Activated CD8-positive, alpha-beta T cell treated with anti-CD3 and anti-CD28 coated beads for 36 hours (primary cell): ENCODE results near the gene PYCARD. TPM values are rescaled to one million over a fixed set of nuclear protein-coding genes. Genes with fewer than 3 reads are reported as not detected.
A peak's percentile ranks its signal among the peaks of the same experiment; 100 is the strongest.

ENCODE experiments used
- ATAC-seq: fragments of 200-7000 bp; cut with Tn5 transposase; one replicate; pipeline ENCODE4 v1.10.0; 2021; ENCODE audit warnings: mild to moderate bottlenecking, moderate library complexity
- CTCF ChIA-PET: fragments of 350-600 bp; sonication (Branson Sonifier 250); formaldehyde crosslinking; loops from one replicate; lab custom pipeline; 2021; ENCODE audit warnings: antibody characterized with exemption; lab: Charles Lee
- POLR2A ChIA-PET: fragments of 350-600 bp; sonication (Branson Sonifier 250); formaldehyde crosslinking; loops from one replicate; lab custom pipeline; 2021; ENCODE audit warnings: antibody characterized with exemption; lab: Charles Lee
- DNase-seq: peaks from one replicate; pipeline ENCODE4 v3.0.0-alpha.2; 2020
- H3K27ac Mint-ChIP-seq: one replicate; pipeline ENCODE4 v1.8.0; 2021; ENCODE audit warnings: mild to moderate bottlenecking, mixed read lengths
- H3K27me3 Mint-ChIP-seq: one replicate; pipeline ENCODE4 v1.8.0; 2021; ENCODE audit warnings: mixed read lengths
- H3K36me3 Mint-ChIP-seq: one replicate; pipeline ENCODE4 v1.8.0; 2021; ENCODE audit warnings: low read depth, mixed read lengths
- H3K4me1 Mint-ChIP-seq: one replicate; pipeline ENCODE4 v1.8.0; 2021; ENCODE audit warnings: low read depth, mixed read lengths
- H3K4me3 Mint-ChIP-seq: one replicate; pipeline ENCODE4 v1.8.0; 2021; ENCODE audit warnings: mild to moderate bottlenecking, moderate library complexity, mixed read lengths
- H3K9me3 Mint-ChIP-seq: one replicate; pipeline ENCODE4 v1.8.0; 2021; ENCODE audit warnings: mixed read lengths
- intact Hi-C: fragments of 100-400 bp; cut with micrococcal nuclease; formaldehyde crosslinking; loops from one replicate; pipeline ENCODE4 v1.10.0; 2022
- total RNA-seq, 2 experiments: library from RNA; stranded (reverse); gene quantifications; one replicate each; pipeline ENCODE4 v1.2.3, GENCODE V29; 2021
- TF ChIP-seq, protein P1 (sequence below): fragments of 200-600 bp; IDR thresholded peaks from one replicate; pipeline ENCODE4 v1.8.0; 2022; ENCODE audit warnings: antibody characterized with exemption, mild to moderate bottlenecking

Gene PYCARD
- total RNA-seq, 2 experiments from 2014 or later, result 5.9 to 6.1 TPM

DNA sequence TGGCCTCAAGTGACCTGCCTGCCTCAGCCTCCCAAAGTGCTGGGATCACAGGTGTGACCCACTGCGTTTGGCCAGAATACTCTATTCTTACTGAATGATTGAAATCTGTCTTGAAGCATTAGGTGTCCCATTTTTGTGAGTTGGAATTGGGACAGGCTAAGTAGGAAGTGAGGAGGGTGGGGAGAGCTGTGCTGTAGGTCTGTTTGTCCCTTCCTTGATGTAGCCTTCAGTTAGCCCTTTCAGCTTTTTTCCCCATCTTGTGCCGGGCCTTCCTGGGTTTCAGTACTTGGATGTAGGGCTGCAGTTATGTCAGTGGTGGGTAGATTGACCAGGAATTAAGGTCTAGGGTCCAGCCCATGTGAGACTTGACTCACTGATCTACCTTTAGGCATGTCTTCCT, 8.7 kb downstream of the PYCARD start:
- peaks cover 73% of the 10 kb centered on the region for H3K36me3 Mint-ChIP-seq
- DNase-seq (no peak), ATAC-seq (no peak)
- POLR2A ChIA-PET, result interaction anchor here (0.6 to 17.2 kb wide), 16 partner anchors 8 to 680 kb away, joined by 3 to 482 read pairs (median 3); partner anchors contain the start of genes FUS, ITGAX, PYCARD and PYDC1
- TF ChIP-seq, protein P1, sequence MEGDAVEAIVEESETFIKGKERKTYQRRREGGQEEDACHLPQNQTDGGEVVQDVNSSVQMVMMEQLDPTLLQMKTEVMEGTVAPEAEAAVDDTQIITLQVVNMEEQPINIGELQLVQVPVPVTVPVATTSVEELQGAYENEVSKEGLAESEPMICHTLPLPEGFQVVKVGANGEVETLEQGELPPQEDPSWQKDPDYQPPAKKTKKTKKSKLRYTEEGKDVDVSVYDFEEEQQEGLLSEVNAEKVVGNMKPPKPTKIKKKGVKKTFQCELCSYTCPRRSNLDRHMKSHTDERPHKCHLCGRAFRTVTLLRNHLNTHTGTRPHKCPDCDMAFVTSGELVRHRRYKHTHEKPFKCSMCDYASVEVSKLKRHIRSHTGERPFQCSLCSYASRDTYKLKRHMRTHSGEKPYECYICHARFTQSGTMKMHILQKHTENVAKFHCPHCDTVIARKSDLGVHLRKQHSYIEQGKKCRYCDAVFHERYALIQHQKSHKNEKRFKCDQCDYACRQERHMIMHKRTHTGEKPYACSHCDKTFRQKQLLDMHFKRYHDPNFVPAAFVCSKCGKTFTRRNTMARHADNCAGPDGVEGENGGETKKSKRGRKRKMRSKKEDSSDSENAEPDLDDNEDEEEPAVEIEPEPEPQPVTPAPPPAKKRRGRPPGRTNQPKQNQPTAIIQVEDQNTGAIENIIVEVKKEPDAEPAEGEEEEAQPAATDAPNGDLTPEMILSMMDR, result no peak
- no peaks in the 10 kb centered on the region for H3K9me3 Mint-ChIP-seq
- no peaks in the 10 kb centered on the region for H3K27me3 Mint-ChIP-seq
- intact Hi-C loops, result no loop called here
- peak overlapping the region; percentile 52 for H3K27ac Mint-ChIP-seq
- CTCF ChIA-PET, result no interaction called here
- H3K4me1 Mint-ChIP-seq, result peaks cover 63% of the 10 kb centered on the region
- no peak overlapping the region for H3K4me3 Mint-ChIP-seq

GRCh38 chr16:31192856-31193642, 9.5 kb downstream of the PYCARD start:
- TF ChIP-seq, protein P1, result no peak
- ChIA-PET CTCF (interaction anchor here (0.7 kb wide), 1 partner anchor 42 kb away, joined by 3 read pairs; no protein-coding TSS in a partner anchor), POLR2A (interaction anchor here (0.6 to 17.2 kb wide), 17 partner anchors 8 to 681 kb away, joined by 3 to 482 read pairs (median 4); partner anchors contain the start of genes ARMC5, FUS, ITGAX and PYCARD)
- Mint-ChIP-seq H3K9me3 (no peaks in the 10 kb centered on the region), H3K4me3 (no peak overlapping the region), H3K4me1 (peaks cover 64% of the 10 kb centered on the region), H3K36me3 (peaks cover 81% of the 10 kb centered on the region), H3K27me3 (no peaks in the 10 kb centered on the region), H3K27ac (peak overlapping the region; percentile 67)
- intact Hi-C loops, result no loop called here
- ATAC-seq, result no peak
- DNase-seq, result no peak

DNA sequence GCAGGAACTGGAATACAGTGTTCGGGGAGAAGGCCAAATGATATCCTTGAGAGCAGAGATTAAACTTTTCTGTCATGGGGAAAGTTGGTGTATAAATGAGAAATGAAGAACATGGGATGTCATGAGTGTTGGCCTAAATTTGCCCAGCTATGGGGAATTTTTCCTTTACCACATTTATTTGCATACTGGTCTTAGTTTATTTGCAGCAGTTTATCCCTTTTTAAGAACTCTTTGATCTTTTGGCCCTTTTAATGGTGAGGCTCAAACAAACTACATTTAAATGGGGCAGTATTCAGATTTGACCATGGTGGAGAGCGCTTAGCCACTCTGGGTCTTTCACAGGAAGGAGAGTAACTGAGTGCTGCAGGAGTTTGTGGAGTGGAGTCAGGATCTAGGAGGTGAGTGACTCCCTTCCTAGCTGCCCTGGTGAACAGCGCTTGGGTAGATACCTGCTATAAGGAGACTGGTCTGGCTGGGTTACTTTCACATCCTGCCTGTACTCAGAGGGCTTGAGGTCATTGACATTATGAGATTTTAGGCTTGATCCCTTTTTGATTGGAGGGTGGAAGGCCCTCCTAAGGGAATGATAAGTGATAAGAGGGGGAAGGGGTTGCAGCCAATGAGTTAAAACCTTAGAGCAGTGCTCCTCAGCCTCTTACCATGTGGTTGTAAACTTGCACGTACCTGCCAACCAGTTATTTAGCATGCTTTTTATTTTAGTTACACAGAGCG, 10.7 kb downstream of the PYCARD start:
- H3K27me3 Mint-ChIP-seq, result no peaks in the 10 kb centered on the region
- peaks cover 72% of the 10 kb centered on the region for H3K4me1 Mint-ChIP-seq
- ATAC-seq (no peak), DNase-seq (no peak)
- TF ChIP-seq, protein P1, result no peak
- H3K9me3 Mint-ChIP-seq, result no peaks in the 10 kb centered on the region
- peak overlapping the region; percentile 76 for H3K27ac Mint-ChIP-seq
- ChIA-PET POLR2A (interaction anchor here (0.6 to 17.2 kb wide), 10 partner anchors 10 to 266 kb away, joined by 3 to 482 read pairs (median 5); partner anchors contain the start of genes ARMC5, FUS and PYCARD), CTCF (interaction anchor here (0.7 kb wide), 1 partner anchor 43 kb away, joined by 3 read pairs; no protein-coding TSS in a partner anchor)
- intact Hi-C loops, result no loop called here
- H3K4me3 Mint-ChIP-seq, result peak overlapping the region; percentile 31
- peaks cover 90% of the 10 kb centered on the region for H3K36me3 Mint-ChIP-seq

- POLR2A ChIA-PET, result interaction anchor here (1.0 to 17.2 kb wide), 8 partner anchors 9 to 687 kb away, joined by 3 to 482 read pairs (median 4); partner anchors contain the start of genes FUS, PYCARD, PYDC1 and ZNF843
These were observed 11.6 kb downstream of the PYCARD start for GRCh38 chr16:31190818-31191444.

More at GRCh38 chr16:31190818-31191444, 11.6 kb downstream of the PYCARD start:
- Mint-ChIP-seq H3K4me1 (peaks cover 77% of the 10 kb centered on the region), H3K27me3 (no peaks in the 10 kb centered on the region), H3K4me3 (no peak overlapping the region), H3K9me3 (no peaks in the 10 kb centered on the region), H3K27ac (peak overlapping the region; percentile 66), H3K36me3 (peaks cover 91% of the 10 kb centered on the region)
- TF ChIP-seq, protein P1, result no peak
- DNase-seq (no peak), ATAC-seq (no peak)
- CTCF ChIA-PET, result interaction anchor here (0.8 kb wide), 1 partner anchor 99 kb away, joined by 3 read pairs; no protein-coding TSS in a partner anchor
- intact Hi-C loops, result no loop called here
